H1 (cell line): ENCODE data around the gene TUBA4B. TPM values are rescaled to one million over a fixed set of nuclear protein-coding genes. Genes with fewer than 3 reads are reported as not detected.

Experiments used
- ATF2 ChIP-seq: IDR thresholded peaks from 2 replicates; pipeline ENCODE4 v1.6.1; 2012; ENCODE audit warnings: low read length, inconsistent platforms
- ATF3 ChIP-seq: IDR thresholded peaks from 2 replicates; pipeline ENCODE4 v1.6.1; 2011; ENCODE audit warnings: low read depth, mild to moderate bottlenecking, low read length; ENCODE audit not compliant: insufficient read depth
- BACH1 ChIP-seq: IDR thresholded peaks from 2 replicates; pipeline ENCODE4 v1.6.1; 2012; ENCODE audit warnings: low read length, improper control_type of control experiment
- CHD1 ChIP-seq: IDR thresholded peaks from 2 replicates; pipeline ENCODE4 v1.6.1; 2012; ENCODE audit warnings: low read depth, low read length, improper control_type of control experiment
- E2F6 ChIP-seq: IDR thresholded peaks from 2 replicates; pipeline ENCODE4 v1.6.1; 2012; ENCODE audit warnings: inconsistent platforms
- GTF2F1 ChIP-seq: IDR thresholded peaks from 2 replicates; pipeline ENCODE4 v1.6.1; 2012; ENCODE audit warnings: low read depth, low read length, improper control_type of control experiment, borderline replicate concordance
- NRF1 ChIP-seq: IDR thresholded peaks from 2 replicates; pipeline ENCODE4 v1.6.1; 2011; ENCODE audit warnings: mild to moderate bottlenecking, low read depth, low read length, improper control_type of control experiment
- RFX5 ChIP-seq: IDR thresholded peaks from 2 replicates; pipeline ENCODE4 v1.6.1; 2011; ENCODE audit warnings: low read depth, low read length, improper control_type of control experiment, borderline replicate concordance
- TCF12 ChIP-seq: IDR thresholded peaks from 2 replicates; pipeline ENCODE4 v1.6.1; 2011; ENCODE audit warnings: low read depth, mild to moderate bottlenecking, low read length
- polyA plus RNA-seq, 7 experiments: library from polyadenylated mRNA; depleted of rRNA in 3 of 7; stranded (reverse) in 5 of 7; unstranded in 2 of 7; fragments of >200 nt in 5 of 7; fragments of 200-250 nt in 2 of 7; gene quantifications; 1 replicate in 5 of 7; 2 replicates in 1 of 7; 4 replicates in 1 of 7; pipeline versions ENCODE4 v1.2.1 to v1.2.3, GENCODE V29; 2011 to 2013; ENCODE audit warnings: missing spikeins in 2 of 7, mixed read lengths in 2 of 7
- total RNA-seq: library from RNA; stranded (reverse); fragmentation: NEBNext Ultra II Directional; extraction: Animal tissue kit (Norgen Biotek cat#: 25700); gene quantifications from 2 replicates; pipeline ENCODE4 v1.2.1, GENCODE V29; 2021

The TUBA4B gene
- total and polyA plus RNA-seq, 2 of the 8 experiments (the other 6 are each of a cell fraction or from before 2014, with no cell fraction given): 0.08 to 0.24 TPM

GRCh38 chr2:219280651-219281050 lies 27.6 kb downstream of the TUBA4B start (continued):
- TF ChIP-seq NRF1 (no peak), ATF3 (no peak), E2F6 (no peak), BACH1 (no peak), GTF2F1 (no peak), CHD1 (no peak), ATF2 (no peak), RFX5 (no peak), TCF12 (no peak)
